ENCODE results near the gene HEATR1. TPM values are rescaled to one million over a fixed set of nuclear protein-coding genes. Genes with fewer than 3 reads are reported as not detected.

HEATR1 gene
- total RNA-seq, 2 donors from 2014 or later, result 15.3 to 26.6 TPM

GRCh38 chr1:236545621-236546169 is 58.6 kb downstream of the HEATR1 start:
- Histone ChIP-seq H3K4me1 (no peaks in the 10 kb centered on the region), H3K27me3 (no peaks in the 10 kb centered on the region), H3K9ac (ENCODE audit: low read depth in 2 of 2, low read length in 2 of 2) (no peak overlapping the region), H3K36me3 (peaks cover 28% of the 10 kb centered on the region), H3K9me3 (no peaks in the 10 kb centered on the region), H3K4me3 (no peak overlapping the region), H3K27ac (no peak overlapping the region)
- intact Hi-C loops (cut with DNase I), result loop anchor here (10.0 kb wide), 1 partner anchor 49 kb away; no protein-coding TSS in a partner anchor
- DNase-seq, result no peak
- TF ChIP-seq, protein P1, sequence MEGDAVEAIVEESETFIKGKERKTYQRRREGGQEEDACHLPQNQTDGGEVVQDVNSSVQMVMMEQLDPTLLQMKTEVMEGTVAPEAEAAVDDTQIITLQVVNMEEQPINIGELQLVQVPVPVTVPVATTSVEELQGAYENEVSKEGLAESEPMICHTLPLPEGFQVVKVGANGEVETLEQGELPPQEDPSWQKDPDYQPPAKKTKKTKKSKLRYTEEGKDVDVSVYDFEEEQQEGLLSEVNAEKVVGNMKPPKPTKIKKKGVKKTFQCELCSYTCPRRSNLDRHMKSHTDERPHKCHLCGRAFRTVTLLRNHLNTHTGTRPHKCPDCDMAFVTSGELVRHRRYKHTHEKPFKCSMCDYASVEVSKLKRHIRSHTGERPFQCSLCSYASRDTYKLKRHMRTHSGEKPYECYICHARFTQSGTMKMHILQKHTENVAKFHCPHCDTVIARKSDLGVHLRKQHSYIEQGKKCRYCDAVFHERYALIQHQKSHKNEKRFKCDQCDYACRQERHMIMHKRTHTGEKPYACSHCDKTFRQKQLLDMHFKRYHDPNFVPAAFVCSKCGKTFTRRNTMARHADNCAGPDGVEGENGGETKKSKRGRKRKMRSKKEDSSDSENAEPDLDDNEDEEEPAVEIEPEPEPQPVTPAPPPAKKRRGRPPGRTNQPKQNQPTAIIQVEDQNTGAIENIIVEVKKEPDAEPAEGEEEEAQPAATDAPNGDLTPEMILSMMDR (IDR thresholded peaks at IDR 0.05), result no peak

- no peak for DNase-seq
- H3K36me3 ChIP-seq, result peaks cover 28% of the 10 kb centered on the region
- TF ChIP-seq, protein P1 (IDR thresholded peaks at IDR 0.05), result no peak
- intact Hi-C loops (cut with DNase I), result loop anchor here (10.0 kb wide), 1 partner anchor 52 kb away; no protein-coding TSS in a partner anchor
- no peaks in the 10 kb centered on the region for H3K4me1 ChIP-seq
- H3K9me3 ChIP-seq, result no peaks in the 10 kb centered on the region
- H3K4me3 ChIP-seq, result no peak overlapping the region
- no peaks in the 10 kb centered on the region for H3K27me3 ChIP-seq
- no peak overlapping the region for H3K9ac ChIP-seq (ENCODE audit: low read depth in 2 of 2, low read length in 2 of 2)
- no peak overlapping the region for H3K27ac ChIP-seq
Measured at GRCh38 chr1:236543065-236543669, 61.1 kb downstream of the HEATR1 start.

- Histone ChIP-seq H3K4me1 (no peaks in the 10 kb centered on the region), H3K9me3 (no peaks in the 10 kb centered on the region), H3K4me3 (no peak overlapping the region), H3K9ac (ENCODE audit: low read depth in 2 of 2, low read length in 2 of 2) (no peak overlapping the region), H3K27ac (no peak overlapping the region), H3K36me3 (peaks cover 18% of the 10 kb centered on the region), H3K27me3 (no peaks in the 10 kb centered on the region)
- TF ChIP-seq, protein P1 (IDR thresholded peaks at IDR 0.05), result no peak
- intact Hi-C loops (cut with DNase I), result loop anchor here (10.0 kb wide), 1 partner anchor 53 kb away; no protein-coding TSS in a partner anchor
- no peak for DNase-seq
Measured at GRCh38 chr1:236541710-236542109, 62.6 kb downstream of the HEATR1 start.

DNA sequence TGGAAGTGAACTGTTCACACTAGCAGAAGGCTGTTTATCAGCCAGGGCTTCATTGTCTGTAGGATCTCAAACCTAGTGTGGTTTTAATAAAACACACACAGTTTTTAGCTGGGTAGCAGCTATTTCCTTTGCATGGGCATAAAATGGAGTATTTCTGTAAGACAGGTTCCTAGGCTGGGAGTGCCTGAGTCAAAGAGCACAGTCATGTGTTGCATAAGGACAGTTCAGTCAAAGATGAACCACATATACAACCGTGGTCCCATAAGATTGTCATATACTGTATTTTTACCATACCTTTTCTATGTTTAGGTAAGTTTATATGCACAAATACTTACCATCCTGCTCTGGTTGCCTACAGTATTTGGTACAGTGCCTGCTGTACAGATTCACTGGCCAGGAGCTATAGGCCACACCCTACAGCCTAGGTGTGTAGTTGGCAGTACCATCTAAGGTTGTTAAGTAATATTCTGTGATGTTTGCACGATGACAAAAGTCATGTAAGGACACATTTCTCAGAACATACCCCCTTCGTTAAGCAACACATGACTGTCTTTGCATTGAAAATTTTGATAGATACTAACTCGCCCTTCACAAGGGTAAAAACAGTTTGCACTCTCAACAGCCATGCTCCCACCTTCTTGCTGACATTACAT is 63.4 kb downstream of the HEATR1 start:
- Histone ChIP-seq H3K27ac (no peak overlapping the region), H3K9me3 (no peaks in the 10 kb centered on the region), H3K9ac (ENCODE audit: low read depth in 2 of 2, low read length in 2 of 2) (no peak overlapping the region), H3K27me3 (no peaks in the 10 kb centered on the region), H3K4me3 (no peak overlapping the region), H3K4me1 (no peaks in the 10 kb centered on the region), H3K36me3 (peaks cover 15% of the 10 kb centered on the region)
- TF ChIP-seq, protein P1 (IDR thresholded peaks at IDR 0.05), result no peak
- no peak for DNase-seq
- intact Hi-C loops (cut with DNase I), result loop anchor here (10.0 kb wide), 1 partner anchor 54 kb away; no protein-coding TSS in a partner anchor

GRCh38 chr1:236536540-236536939 is 67.8 kb downstream of the HEATR1 start:
- Histone ChIP-seq H3K9me3 (no peaks in the 10 kb centered on the region), H3K4me3 (no peak overlapping the region), H3K4me1 (no peaks in the 10 kb centered on the region), H3K27me3 (no peaks in the 10 kb centered on the region), H3K36me3 (no peaks in the 10 kb centered on the region), H3K9ac (ENCODE audit: low read depth in 2 of 2, low read length in 2 of 2) (no peak overlapping the region), H3K27ac (no peak overlapping the region)
- DNase-seq, result no peak
- TF ChIP-seq, protein P1 (IDR thresholded peaks at IDR 0.05), result no peak
- intact Hi-C loops (cut with DNase I), result no loop called here

Measured in colonic mucosa (tissue), 4 donors.